WI38 (cell line): ENCODE results near the gene CCDC40.

Experiments
- H3K4me3 ChIP-seq: 2 replicates; pipeline ENCODE4 v1.5.1; 2011; ENCODE audit warnings: low read depth, mild to moderate bottlenecking, control low read depth, low read length
- CTCF ChIP-seq: IDR thresholded peaks from 2 replicates; pipeline ENCODE4 v1.5.1; 2012; ENCODE audit warnings: low read depth, mild to moderate bottlenecking, control low read depth, low read length

Gene CCDC40

GRCh38 chr17:80129006-80129565, 92.6 kb downstream of the CCDC40 start:
- no peak for TF ChIP-seq CTCF
- no peak overlapping the region for H3K4me3 ChIP-seq

GRCh38 chr17:80130992-80131391, 94.5 kb downstream of the CCDC40 start:
- no peak for TF ChIP-seq CTCF
- H3K4me3 ChIP-seq, result no peak overlapping the region

GRCh38 chr17:80132906-80133625, 96.6 kb downstream of the CCDC40 start:
- H3K4me3 ChIP-seq, result no peak overlapping the region
- TF ChIP-seq CTCF, result no peak

- no peak overlapping the region for H3K4me3 ChIP-seq
- no peak for TF ChIP-seq CTCF
Measured at GRCh38 chr17:80133626-80133970, 97.2 kb downstream of the CCDC40 start.

- TF ChIP-seq CTCF, result no peak
- H3K4me3 ChIP-seq, result no peak overlapping the region
Measured at GRCh38 chr17:80137131-80137530, 100.7 kb downstream of the CCDC40 start.

GRCh38 chr17:80138856-80139426, 102.5 kb downstream of the CCDC40 start:
- no peak for TF ChIP-seq CTCF
- no peak overlapping the region for H3K4me3 ChIP-seq

- no peak for TF ChIP-seq CTCF
- no peak overlapping the region for H3K4me3 ChIP-seq
Measured at GRCh38 chr17:80141463-80142165, 105.2 kb downstream of the CCDC40 start.
